GM18870 (cell line): Measurements from ENCODE around the gene UBE2R2.

ENCODE experiments used
- ATAC-seq: cut with Tn5 transposase; IDR thresholded peaks from one replicate; pipeline ENCODE4 v1.9.1; 2021; ENCODE audit warnings: moderate library complexity; ENCODE audit not compliant: unreplicated experiment

Gene UBE2R2

DNA sequence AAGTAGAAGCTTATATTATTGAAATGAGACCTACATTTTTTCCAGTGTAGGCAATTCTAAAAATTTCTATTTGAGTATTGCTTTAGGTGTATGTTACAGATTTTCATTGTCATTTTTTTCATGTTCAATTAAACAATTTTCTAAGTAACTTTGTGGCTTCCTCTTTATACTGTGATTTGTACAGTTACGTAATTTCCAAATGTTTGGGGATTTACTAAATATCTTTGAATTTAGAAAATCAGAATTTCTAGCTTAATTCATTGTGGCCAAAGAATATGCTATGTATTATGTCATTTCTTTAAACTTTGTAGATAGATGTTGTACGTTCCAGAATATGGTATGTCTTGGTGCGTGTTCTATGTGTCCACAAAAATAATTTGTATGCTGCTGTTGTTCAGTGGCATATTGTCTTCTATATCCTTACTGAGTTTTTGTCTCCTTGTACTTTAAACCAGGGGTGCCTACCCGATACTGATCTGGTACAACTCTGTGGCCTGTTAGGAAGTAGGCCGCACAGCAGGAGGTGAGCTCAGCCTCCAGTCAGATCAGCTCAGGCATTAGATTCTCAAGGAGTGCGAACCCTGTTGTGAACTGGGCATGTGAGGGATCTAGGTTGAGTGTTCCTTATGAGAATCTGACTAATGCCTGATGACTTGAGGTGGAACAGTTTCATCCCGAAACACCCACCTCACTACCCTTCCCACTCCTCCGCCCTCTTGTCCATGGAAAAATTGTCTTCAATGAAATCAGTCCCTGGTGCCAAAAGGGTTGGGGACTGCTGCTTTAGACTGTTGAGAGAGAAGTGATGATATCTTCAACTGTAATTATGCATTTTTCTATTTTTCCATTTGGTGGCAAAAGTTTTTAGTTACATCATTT is 63.5 kb downstream of the UBE2R2 start:
- ATAC-seq = no peak

DNA sequence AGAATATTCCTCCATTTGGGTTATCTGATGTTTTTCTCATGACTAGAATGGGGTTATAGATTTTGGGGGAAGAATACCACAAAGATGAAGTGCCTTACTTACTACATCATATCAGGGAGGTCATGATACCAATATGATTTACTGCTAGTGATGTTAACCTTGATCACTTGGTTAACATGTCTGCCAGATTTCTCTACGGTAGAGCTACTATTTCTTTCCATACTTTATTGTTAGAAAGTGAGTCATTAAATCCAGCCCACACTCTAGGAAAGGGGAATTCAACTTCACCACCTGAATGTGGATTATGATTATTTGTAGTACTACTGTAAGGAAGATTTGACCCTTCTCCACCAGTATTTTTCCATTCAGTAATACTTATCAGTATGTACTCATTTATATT is 64.7 kb downstream of the UBE2R2 start:
- no peak for ATAC-seq

DNA sequence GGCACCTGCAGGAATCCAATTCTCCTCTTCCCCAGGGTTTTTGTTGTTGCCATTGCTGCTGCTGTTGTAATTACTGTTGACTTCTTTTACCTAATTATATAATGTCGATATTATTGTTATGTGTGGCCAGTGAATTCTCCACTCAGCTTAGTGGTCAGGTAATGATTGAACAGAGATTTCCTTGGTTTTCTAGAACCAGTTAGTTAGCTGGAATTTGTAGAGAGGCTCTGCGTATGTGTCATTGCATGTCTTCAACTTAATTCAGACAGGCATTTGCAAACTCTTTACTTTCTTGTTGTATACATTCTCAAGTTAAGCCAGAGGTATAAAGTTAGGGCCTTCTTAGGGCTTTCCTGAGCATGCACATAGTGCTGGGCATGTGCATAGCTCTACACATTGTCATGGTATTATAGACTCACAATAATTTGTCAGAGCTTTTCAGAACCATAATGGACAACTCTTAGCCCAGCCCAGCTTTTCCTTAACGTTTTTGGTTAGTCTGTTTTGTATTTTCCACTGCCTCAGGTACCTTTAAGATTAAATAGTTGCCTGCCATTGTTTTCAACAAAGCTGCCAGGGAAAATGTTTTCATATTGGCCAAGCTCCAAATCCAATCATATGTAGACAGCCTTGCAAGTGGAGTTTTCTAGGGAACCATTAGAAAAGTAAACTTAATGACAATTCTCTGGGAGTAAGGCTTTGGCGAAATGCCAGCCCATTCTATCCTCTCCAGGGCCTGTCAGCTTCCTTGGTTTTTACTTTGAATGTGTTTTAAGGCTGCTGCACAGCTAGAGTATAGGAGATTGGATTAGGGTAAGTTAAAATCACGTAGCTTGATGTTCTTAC is 68.1 kb downstream of the UBE2R2 start:
- no peak for ATAC-seq

DNA sequence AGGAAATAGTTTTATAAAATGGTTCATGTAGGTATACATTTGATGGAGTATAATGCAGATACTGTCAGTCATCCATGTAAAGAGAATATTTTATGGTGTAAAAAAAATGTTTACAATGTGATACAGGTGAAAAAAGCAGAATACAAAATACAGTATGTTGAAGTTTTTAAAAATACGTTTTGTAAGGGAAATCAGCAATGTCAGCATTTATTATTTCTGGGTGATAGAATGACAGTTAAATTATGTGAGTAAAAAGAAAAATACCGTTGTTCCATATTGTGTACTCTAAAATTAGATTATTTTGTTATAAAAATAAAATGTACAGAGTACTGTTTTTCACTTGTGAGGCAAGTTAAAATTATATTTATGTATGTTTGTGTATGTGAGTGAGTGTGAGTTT is 69.0 kb downstream of the UBE2R2 start:
- no peak for ATAC-seq

DNA sequence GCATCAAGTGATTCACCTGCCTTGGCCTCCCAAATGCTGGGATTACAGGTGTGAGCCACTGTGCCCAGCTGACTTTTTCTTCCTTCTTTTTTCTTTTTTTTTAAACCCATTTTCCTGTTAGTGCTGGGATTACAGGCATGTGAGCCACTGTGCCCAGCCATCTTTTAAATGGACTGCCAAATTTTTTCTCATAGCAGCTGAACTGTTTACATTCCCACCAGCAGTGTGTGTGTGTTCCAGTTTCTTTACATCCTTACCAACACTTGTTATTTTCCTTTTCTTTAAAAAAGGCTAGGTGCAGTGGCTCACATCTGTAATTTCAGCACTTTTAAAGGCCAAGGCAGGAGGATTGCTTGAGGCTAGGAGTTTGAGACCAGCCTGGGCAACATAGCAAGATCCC is 76.9 kb downstream of the UBE2R2 start:
- ATAC-seq = no peak

DNA sequence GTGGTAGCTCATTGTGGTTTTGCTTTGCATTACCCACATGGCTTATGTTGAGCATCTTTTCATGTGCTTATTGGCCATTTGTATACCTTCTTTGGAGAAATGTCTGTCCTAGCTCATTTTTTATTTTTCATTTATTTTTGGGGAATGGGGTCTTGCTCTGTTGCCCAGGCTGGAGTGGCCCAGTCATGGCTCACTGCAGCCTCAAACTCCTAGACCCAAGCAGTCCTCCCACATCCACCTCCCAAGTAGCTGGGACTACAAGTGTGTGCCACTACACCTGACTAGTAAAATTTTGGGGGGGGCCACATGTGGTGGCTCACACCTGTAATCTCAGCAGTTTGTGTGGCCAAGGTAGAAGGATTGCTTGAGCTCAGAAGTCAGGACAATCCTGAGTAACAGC is 77.4 kb downstream of the UBE2R2 start:
- no peak for ATAC-seq

DNA sequence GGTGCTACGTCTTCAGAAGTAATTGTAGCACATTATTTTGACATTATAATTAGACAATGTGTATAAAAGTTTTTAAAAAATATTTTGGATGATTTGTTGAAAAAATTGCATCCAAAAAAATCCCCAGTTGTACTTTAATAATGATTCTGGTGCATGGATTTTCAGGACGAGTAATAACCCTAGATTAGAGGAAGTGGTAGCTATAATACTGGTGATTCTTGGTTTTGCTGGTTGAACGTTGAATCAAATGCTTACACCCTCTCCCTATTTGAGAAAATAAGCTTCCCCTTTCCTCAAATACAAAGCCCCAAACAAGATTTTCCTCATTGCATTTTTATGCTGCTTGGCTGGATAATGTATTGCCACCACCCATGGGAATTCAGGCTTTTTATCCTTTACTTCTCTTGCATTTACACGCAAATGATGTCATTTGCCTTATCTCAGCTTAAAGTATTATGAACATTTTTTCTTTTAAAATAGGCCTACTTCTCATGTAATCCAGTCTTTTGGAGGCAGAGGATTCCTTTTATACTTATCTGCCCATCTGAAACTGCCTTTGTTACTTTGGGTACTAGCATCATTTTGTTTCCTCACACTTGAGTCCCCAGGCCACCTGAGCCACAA is 86.3 kb downstream of the UBE2R2 start:
- no peak for ATAC-seq

DNA sequence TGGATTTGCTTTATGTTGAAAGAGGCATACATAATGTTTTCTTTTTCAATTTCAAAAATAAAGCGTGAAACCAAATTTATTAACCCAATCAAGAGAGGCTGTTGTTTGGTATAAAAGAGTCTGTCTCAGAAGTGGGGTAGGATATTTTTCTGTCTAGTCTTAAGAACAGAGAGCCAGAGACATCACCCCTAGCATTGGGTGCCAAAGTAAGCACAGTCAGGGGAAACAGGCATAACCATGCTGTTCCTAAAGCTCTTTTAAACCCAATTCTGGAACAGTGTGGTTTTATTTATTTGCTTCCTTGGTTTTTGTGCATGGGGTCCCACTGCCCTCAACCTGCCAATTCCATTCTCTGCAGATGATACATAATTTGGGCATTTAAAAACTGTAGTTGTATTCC is 88.2 kb downstream of the UBE2R2 start:
- no peak for ATAC-seq

DNA sequence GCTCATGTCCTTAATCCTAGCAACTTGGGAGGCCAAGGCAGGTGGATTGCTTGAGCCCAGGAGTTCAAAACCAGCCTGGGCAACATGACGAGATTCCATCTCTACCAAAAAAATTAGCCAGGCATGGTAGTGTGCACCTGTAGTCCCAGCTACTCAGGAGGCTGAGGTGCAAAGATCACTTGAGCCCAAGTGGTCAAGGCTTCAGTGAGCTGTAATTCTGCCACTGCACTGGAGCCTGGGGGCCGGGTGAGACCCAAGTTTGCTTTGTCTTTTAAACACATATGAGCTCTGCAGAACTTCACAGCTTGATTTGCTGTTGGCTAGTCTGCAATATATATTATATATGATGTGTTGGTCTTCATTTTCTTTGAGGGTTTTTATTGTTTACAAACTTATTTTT is 89.8 kb downstream of the UBE2R2 start:
- no peak for ATAC-seq

DNA sequence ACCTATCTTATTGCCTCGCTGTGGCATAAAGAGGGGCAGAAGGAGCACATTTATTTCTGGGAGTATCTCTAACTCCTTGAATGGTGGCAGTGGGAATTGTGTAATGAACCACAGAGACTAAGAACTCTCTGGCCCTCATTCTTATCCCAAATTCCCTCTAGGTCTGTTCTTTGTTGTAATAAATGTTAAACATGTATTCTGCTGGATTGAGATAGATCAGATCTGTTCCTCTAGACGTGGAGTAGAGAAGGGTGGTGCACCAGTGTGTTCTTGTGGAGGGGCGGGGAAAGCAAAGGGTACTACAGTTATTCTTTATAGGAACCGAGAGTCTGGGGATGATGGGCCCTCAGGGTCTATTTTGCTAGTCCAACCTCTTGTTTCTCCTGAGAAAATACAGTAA is 90.4 kb downstream of the UBE2R2 start:
- ATAC-seq = no peak

DNA sequence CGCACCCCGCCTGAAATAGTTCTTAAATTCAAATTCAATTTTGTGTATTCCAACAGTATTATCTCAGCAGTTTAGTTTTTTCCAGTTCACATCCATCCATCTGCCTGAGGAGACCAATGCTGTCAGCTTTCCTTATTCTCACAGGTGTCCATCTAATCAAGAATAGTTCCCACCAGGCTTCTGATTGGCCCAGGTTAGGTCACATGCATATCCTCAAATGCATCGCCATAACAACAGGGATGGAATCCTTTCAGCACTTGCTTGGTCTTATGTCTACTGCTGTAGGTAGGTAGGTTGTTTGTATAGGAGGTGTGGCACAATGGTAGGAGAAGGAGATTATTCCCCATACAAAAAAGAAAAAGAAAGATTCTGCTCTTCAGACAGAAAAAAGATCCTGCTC is 91.2 kb downstream of the UBE2R2 start:
- no peak for ATAC-seq

DNA sequence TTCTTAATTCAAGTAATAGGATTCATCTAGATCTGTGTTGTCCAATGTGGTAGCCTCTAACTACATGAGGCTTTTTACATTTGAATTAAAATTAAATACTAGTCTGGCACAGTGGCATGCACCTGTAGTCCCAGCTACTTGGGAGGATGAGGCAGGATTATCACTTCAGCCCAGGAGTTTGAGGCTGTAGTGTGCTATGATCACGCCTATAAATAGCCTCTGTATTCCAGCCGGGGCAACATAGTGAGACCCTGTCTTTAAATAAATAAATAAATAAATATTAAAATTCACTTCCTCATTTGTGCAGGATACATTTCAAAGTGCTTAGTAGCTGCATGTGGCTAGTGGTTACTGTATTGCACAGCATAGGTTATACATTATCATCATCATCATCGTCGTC is 91.8 kb downstream of the UBE2R2 start:
- no peak for ATAC-seq

DNA sequence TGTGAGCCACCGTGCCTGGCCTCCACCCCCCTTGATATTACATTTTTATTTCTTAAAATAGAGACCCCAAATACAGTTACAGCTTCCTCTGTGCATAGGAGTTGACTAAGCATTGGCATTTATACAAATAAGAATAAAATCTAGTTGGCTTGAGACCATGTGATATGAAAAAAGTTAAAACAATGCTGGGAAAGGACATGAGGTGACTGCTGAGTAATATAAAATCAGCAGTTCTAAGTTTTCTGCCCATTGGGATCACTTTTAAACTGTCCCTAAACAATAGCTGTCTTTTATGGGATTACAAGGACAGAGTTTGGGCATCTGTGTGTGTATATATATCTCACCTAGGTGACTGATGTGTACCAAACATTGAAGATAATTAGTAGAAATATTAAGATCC is 96.6 kb downstream of the UBE2R2 start:
- no peak for ATAC-seq

DNA sequence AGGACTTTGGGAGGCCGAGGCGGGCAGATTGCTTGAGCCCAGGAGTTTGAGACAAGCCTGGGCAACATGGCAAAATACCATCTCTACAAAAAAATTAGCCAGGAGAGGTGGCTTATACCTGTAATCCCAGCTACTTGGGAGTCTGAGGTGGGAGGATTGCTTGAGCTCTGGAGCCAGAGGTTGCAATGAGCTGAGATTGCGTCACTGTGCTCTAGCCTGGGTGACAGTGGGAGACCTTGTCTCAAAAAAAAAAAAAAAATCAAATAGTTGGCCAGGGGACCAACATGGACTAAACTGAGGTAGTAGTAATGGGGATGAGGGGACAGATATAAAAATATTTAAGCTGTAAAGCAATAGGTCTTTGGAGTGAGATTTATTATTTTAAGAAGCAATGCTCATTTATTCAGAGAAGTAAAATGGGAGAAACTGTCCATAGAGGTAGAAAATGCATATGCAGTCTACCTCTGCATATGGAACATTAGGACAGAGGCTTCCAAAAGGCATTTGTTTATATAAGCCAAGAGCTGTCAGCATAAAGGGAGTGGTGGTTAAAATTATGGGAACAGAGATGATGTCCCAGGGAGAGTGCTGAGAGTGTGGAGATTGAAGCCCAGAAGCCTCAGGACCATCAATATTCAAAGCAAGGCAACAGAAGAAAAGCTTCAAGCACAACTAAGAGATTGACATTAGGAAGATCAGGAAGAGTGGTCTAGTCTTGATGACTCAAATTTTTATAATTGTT is 98.1 kb downstream of the UBE2R2 start:
- ATAC-seq = no peak

DNA sequence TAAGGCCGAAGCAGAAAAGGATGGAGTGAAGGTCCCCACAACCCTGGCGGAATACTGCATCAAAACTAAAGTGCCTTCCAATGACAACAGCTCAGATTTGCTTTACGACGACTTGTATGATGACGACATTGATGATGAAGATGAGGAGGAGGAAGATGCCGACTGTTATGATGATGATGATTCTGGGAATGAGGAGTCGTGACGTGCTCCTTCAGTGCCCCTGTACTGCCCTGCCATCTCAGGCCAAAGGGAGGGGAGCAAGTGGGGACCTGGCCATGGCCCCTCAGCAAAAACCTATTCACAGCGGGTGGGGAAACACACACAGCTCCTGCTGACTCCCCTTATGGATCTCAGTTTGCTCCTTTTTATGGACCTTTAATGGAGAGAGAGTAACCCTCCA is 100.1 kb downstream of the UBE2R2 start:
- ATAC-seq = no peak

DNA sequence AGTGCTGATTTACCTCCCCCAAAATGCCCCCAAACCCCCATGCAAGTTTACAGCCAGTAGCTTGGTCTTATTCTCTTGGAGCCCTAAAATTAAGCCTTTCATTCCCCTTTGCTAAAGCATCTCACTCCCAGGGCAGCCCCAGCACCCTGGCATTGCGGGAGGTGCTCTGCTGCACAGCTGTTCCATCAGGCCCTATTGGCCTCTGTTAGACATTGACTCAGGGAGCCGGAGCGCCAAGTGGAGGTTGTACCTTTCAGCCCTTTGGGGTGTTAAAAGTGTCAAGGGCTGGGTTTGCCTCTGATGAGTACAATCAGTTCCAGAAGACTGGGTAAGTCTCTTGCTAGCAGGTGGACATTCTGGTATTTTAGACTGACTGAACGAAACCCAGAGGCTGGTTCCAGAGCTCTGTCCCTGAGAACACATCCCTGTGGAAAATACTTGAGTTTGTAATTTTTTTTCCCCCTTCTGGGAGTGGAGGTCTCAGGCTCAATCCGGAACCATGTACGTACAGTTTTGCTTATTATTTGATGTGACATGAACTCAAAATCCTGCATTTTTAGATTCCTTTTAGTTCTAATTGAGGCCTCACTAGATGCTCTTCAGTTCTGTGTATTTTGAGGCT is 102.4 kb downstream of the UBE2R2 start:
- ATAC-seq = no peak

DNA sequence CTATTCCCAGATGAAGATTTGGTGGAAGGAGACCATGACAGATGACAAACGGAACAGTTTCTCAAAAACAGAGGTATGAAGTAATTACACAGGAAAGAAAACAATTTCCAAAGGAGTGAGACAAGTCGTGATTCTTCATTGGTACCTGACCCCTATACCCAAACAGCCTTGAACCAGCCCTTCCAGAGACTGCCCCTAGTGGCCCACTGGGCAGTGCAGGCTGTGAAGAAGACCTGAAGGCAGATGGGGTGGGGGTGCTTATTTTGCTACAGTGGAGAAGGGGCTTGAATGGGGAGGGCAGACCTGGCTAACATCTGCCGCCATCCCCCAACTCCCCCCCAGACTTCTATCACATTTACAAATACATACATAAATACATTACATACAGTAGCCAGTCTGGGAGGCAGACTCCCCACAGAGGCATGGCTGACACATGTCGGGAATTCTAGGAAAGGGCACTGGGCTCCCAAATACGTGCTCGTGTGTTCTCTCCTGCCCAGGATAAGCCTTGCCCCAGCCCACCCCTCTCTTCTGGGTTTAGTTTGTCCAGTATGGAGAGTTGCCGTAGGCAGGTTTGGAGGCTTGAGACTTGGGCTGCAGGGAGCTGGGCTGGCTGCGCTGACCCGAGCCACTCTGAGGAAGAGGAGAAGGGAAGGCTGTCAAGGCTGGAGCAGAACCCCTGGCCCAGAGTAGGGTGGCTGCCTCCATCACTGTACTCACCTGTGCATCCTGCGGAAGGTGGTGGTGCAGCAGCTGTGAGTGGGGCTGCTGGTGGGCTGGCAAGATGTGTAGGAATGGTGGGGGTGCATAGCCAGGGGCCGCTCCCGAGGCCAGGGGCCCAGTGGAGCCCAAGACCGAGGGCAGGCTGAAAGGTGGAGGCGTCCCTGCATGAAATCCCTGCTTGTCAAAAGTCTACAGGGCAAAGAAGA is 105.3 kb downstream of the UBE2R2 start:
- no peak for ATAC-seq

DNA sequence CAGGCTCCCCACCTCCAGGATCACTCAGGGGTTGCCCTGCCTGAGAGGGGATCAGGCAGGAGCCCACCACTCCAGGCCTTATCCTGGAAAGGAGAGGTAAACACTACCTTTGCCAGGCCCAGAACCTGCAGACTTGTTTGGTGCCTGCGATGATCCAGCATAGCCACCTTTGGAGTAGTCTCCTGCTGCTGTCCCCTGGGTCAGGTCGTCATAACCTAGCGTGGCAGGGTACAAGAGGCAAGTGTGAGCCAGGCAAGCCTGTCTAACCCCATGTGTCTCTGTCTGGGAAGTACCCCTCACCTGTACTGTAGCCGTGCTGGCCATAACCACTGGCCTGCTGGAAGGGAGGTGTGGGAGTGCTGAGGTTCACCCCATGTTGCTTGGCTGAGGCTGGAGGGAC is 106.1 kb downstream of the UBE2R2 start:
- no peak for ATAC-seq

DNA sequence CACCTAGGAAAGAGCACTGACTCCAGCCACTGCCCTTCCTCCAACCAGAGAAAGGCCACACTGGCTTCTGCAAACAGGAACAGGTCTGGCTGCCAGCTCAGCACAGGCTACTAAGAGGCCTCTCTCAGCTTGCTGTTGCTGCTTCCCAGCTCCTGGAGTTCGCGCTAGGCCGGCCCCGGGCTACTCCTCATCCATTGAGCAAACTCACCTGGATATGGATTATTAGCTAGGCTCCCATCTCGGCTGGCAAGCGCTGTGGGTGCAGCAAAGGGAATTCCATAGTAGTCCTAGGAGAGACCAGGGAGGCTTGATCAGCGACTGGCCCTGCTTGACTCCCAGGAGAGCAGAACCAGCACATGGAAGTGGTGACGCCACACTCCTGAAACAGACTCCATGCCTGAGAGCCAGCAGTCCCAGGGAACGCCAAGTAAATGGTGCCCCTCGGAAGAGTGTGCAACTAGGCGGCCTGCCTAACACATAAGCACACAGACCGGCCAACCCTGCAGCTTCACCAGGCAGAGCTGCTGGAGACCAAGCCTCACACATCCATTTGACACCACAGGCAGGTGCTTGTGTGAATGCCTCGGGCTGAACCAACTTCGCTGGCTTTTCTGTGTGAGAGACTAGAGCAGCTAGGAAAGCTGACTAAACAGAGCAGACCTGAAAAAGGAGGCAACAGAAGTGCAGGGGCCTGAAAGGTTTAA is 107.2 kb downstream of the UBE2R2 start:
- no peak for ATAC-seq
